CD4-positive, alpha-beta T cell treated with Interferon gamma for 1 hour (primary cell): Measurements from ENCODE around the gene SLC50A1.
A peak's percentile ranks its signal among the peaks of the same experiment; 100 is the strongest.
"Not testable (repeated sequence)": the region's sequence is repeated elsewhere in the genome, so short reads cannot be mapped to it uniquely, and the experiment has no call there.

Experiments used
- DNase-seq: peaks from one replicate; pipeline ENCODE4 v3.0.0-alpha.2; 2020

Gene SLC50A1

DNA sequence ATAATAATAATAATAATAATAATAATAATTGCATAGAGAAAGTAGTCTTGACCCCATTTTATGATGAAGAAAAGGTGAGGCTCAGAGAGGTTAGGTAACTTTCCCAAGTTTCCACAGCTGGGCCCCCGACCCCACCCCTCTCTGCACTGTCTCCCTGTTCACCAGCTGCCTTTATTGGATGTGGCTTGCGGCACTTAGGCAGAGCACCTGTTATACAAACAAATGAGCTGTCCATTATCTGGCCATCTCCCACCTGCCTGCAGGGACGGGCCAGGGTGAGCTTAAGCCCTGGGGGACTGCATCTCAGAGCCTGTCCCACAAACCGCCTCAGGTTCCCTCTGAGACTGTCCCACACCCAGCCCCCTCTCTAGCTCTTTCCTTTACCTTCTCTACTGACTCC, 18.0 kb upstream of the SLC50A1 start:
- no peak for DNase-seq

DNA sequence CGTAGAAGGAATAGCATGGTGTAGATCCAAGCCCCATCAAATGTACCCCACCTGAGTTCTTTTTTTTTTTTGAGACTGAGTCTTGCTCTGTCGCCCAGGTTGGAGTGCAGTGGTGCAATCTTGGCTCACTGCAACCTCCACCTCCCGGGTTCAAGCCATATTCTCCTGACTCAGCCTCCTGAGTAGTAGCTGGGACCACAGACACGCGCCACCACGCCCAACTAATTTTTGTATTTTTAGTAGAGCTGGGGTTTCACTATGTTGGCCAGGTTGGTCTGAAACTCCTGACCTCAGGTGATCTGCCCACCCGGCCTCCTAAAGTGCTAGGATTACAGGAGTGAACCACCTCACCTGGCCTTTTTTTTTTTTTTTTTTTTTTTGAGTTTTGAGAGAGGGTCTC, 17.6 kb upstream of the SLC50A1 start:
- not testable (repeated sequence) for DNase-seq

DNA sequence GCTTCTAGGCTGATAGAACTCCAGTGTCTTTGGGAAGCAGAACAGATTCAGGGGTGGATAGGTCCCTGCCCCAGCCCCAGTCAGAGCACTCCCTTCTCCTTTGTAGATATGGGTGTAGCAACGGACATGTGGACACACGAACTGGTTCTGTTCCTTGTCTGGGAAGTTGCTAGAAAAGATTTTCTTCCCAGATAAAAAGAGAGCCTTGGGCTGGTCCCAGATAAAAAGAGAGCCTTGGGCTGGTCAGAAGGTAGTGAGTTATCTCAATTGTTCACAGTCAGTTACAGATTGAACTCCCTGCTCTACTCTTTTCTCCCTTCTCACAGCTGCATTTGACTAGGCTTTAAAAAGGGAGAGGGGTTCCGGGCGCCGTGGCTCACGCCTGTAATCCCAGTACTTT, 15.4 kb upstream of the SLC50A1 start:
- DNase-seq, result no peak

DNA sequence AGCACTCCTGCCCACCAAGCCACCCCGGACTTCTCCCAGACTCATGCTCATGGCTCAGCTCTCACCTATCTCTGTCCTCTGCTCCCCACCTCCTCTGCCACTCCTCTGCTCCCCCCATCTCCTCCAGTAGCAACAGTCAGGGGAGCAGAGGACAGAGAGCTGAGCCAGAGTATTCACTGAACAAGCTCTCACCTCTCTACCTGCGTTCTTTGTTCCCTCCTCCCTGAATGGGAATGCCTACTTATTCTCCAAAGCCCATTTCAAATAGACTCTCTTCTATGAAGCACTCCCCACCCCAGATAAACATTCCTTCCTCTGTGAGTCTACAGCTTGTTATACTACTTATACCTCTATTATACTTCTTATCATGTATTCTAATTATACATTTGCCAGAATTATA, 14.4 kb upstream of the SLC50A1 start:
- no peak for DNase-seq

- DNase-seq, result no peak
Observed at GRCh38 chr1:155122308-155122707, 13.3 kb upstream of the SLC50A1 start.

DNA sequence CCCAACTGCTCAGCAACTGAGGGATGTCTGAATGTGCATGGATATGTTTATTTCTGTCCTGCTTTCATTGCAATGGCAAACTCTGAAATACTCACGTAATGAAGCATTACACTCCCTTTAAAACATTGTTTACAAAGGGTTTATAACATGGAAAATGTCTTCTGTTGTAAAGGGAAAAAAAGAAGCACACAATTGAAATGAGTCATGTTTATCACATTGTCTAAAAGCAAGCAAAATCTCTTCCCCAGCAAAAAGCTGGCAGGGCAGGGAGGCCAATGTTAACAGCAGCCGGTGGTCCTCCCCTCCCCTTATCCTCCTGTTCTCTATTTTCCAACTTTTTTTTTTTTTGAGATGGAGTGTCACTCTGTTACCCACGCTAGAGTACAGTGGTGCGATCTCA, 11.9 kb upstream of the SLC50A1 start:
- no peak for DNase-seq

DNA sequence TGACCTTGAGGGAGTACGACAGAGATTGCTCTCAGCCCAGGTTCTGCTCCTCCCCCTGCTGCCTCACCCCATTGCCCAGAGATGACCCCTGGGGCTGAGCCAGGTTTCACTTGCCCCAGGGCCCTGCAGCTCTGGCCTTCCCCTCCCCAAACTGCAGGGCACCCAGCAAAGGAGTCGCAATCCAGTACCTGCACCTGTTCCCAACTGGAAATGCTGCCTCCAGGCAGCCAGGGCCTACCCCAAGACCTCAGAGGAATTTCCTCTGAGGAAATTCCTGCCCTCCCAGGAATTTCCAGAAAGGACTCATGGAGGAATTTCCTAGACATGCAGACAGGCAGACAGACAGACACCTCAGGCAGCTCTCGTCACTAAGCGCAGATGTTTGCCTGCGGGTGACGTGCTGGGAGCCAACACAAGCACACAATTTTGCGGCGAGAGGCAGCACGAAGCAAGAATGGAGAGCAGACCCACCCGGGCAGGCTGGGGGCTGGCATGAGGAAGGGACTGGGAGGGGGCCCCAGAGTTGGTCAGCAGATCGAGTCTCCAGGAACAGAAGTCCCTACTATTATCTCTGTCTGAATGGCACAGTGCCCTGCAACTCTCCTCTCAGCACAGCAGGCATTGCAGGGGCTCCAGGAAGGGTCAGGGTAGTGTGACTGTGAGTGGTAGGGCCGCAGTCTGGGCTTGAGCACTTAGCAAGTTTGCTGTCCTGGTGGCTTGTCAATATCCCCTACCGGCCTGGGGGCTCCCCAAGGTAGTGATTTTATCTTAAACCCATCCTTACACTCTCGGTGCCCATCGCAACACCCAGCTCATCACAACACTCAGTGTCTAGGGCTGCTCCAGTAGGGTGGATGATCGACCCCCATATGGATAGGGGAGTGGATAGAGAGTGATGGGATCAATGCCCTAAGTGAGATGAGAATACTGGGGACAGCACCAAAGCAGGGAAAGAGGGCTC, 10.9 kb upstream of the SLC50A1 start:
- DNase-seq, result no peak

DNA sequence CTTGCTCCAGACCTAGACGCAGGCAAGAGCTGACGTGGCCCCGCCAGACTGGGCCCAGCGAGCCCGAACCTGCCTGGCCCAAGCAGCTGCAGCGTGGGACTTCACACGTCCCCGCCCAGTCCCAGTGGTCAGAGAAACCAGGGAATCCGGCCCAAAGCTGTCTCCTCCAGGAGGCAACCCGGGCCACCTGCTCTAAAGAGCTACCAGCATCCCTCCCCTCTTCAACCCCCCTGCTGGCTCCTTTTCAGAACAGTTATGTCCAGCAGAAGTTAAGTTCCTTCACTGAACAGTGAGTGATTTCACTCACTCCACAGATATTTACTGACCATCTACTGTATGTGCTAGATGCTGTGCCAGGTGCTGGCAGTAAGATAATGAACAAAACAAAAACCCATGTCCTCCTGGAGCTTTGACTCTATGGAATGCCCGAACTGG, 10.1 kb upstream of the SLC50A1 start:
- DNase-seq, result no peak

- no peak for DNase-seq
Observed at GRCh38 chr1:155125946-155126555, 9.6 kb upstream of the SLC50A1 start.

DNA sequence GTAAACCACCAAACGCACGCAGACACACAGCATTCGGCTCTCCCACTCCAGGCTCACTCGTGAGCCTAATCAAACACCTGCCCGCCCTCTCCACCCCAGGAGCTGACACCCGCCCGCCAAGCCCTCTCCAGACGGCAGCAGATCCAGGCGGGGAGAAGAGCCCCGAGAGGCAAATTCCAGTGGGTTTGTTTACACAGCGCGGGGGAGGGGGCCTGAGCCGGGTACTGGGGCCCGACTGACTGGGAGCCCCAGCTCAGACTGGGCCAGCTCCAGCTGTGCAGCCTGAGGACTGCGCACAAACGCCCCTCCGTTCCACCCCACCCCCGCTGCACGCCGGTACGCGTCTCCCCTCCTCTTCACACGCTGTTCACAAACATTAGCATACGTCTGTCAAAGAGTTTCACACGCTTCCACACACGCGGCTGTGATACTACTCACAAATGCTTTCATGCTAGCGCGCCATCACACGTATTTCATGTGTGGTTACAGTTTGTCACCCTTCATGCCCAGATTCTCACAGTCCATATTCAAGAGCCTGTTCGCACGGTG, 9.0 kb upstream of the SLC50A1 start:
- DNase-seq, result peak; percentile 19

DNA sequence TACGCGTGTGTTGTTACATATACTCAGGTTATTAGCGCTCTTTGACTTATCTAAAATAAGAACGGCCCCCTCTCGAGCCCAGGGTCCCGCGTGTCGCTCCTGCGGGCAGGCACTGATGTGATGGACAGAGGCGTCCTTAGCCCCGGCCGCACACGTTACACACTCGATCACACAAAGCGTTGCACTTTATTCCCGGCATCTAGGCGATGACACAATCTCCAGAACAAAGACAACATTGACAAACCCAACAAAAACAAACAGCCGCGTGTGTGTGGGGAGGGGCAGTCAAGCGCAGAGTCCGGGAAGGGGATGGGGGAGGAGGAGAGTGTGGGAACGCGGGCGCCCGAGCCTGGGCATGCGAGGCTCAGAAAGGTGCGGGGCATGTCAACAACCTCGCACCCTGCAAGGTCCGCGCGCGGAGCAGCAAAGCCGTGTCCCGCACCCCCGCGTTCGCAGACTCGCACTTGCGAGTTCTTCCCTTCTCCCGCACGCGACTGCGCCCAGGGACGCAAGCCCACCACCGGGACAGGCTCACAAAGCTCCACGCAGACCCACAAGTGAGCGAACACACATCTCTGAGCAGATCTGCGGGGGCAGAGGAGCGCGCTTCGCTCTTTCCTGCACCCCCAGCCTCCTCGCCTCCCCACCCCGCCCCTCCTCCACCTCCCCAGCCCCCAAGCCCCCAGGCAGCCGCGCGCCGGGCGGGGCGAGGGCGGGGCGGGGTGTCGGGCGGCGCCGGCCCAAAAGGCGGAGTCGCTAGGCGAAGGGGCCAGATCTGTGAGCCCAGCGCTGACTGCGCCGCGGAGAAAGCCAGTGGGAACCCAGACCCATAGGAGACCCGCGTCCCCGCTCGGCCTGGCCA, 8.3 kb upstream of the SLC50A1 start, which contains the start of gene EFNA1:
Gene EFNA1 (plus strand): TSS at position 772 of the 862 bp plus-strand sequence. CDS start 102 bp downstream, outside the sequence.
- DNase-seq, result peak; percentile 25

GRCh38 chr1:155127967-155128754, 7.5 kb upstream of the SLC50A1 start:
- DNase-seq, result no peak

- DNase-seq, result no peak
Observed at GRCh38 chr1:155128755-155129473, 6.7 kb upstream of the SLC50A1 start.

- no peak for DNase-seq
Observed at GRCh38 chr1:155130272-155131006, 5.2 kb upstream of the SLC50A1 start.

DNA sequence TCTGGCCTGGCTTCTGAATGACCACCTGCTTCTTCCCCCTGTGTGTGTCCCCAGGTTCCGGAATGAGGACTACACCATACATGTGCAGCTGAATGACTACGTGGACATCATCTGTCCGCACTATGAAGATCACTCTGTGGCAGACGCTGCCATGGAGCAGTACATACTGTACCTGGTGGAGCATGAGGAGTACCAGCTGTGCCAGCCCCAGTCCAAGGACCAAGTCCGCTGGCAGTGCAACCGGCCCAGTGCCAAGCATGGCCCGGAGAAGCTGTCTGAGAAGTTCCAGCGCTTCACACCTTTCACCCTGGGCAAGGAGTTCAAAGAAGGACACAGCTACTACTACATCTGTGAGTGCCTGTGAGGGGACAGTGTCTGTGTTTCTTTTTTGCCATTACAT, 4.4 kb upstream of the SLC50A1 start:
- DNase-seq, result no peak

DNA sequence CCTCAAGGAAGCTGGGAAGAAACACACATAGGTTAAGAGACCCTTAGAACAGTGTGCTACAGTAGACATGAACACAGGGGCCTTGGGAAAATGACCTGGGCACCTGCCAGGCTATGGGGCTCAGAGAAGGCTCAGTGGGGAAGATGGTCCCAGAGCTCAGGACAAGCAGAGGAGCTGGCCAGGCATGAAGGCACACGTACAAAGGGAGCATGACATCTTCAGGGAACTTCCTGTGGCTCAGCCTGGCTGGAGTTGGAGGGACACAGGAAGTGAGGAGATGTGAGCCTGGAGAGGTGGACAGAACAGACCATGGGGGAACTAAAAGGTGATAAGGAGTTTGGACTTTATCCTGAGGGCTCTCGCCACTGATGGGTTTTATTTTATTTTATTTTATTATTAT, 3.8 kb upstream of the SLC50A1 start:
- no peak for DNase-seq

- DNase-seq, result no peak
Observed at GRCh38 chr1:155133799-155134281, 1.8 kb upstream of the SLC50A1 start.

DNA sequence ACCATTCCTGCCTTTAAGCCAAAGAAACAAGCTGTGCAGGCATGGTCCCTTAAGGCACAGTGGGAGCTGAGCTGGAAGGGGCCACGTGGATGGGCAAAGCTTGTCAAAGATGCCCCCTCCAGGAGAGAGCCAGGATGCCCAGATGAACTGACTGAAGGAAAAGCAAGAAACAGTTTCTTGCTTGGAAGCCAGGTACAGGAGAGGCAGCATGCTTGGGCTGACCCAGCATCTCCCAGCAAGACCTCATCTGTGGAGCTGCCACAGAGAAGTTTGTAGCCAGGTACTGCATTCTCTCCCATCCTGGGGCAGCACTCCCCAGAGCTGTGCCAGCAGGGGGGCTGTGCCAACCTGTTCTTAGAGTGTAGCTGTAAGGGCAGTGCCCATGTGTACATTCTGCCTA, 1.3 kb upstream of the SLC50A1 start:
- DNase-seq, result no peak

DNA sequence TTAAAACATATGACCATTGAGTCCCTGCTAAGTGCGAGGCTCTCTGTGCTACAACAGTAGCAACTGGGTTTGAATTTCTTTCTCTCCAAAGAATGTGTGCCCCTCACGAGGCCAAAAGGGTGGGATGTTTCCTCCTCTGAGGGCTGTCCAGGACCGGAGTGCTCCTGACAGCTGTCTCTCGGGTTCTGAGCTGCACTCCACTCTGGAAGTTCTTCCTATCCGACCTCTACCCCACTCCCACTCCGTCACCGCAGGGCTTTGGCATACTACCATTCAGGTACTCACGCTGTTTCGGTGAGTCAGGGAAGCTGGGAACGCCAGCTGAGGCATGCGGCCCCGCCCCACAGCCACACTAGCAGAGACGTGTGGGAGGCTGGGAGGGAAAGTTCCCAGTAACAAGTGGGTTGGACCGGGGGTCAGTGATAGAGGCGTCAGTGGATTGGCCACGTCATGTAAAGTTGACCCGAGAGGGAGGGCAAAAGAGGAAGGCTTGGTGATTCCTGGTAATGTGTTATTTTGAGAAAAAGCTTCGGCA, 705 bp upstream of the SLC50A1 start:
- DNase-seq, result peak; percentile 71

DNA sequence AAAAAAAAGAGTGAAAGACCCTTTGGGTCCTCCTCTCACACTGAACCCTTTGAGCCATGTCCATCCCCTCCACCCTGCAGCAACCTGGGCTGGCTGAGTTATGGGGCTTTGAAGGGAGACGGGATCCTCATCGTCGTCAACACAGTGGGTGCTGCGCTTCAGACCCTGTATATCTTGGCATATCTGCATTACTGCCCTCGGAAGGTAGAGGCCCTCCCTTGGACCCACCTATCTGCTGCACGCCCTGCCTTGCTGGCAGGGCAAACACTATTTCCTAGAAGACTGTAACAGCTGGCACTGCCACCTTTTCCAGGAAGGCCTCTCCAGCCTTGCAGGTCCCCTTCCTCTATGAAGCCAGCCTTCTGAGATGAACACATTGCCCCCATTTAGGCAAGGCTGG, 1.1 kb downstream of the SLC50A1 start:
- no peak for DNase-seq
